Mesendoderm (in vitro differentiated cells): Measurements from ENCODE around the gene AP2A2.

Source experiments
- DNase-seq: peaks from one replicate; pipeline ENCODE4 v3.0.0; 2013
- H2AK5ac ChIP-seq: 2 replicates; pipeline ENCODE4 v1.6.1; 2013; ENCODE audit warnings: low read length, inconsistent platforms
- H2BK120ac ChIP-seq: 2 replicates; pipeline ENCODE4 v1.6.1; 2013; ENCODE audit warnings: low read depth, mild to moderate bottlenecking, low read length, moderate library complexity, mixed read lengths
- H2BK15ac ChIP-seq: replicated peaks from 2 replicates; pipeline ENCODE4 v1.6.1; 2013; ENCODE audit warnings: low read depth, mild to moderate bottlenecking, moderate library complexity
- H2BK5ac ChIP-seq: 2 replicates; pipeline ENCODE4 v1.6.1; 2013; ENCODE audit warnings: low read length, inconsistent platforms
- H3K18ac ChIP-seq: 2 replicates; pipeline ENCODE4 v1.6.1; 2013; ENCODE audit warnings: mild to moderate bottlenecking, low read length, mixed read lengths
- H3K23ac ChIP-seq: one replicate; pipeline ENCODE4 v1.6.1; 2013; ENCODE audit warnings: low read length
- H3K27ac ChIP-seq: 2 replicates; pipeline ENCODE4 v1.5.1; 2013; ENCODE audit warnings: low read depth, mild to moderate bottlenecking, inconsistent platforms, low read length, moderate library complexity
- H3K27me3 ChIP-seq: 2 replicates; pipeline ENCODE4 v1.6.1; 2013; ENCODE audit warnings: low read length, control low read depth, mild to moderate bottlenecking, inconsistent platforms; ENCODE audit not compliant: insufficient read depth, poor library complexity
- H3K36me3 ChIP-seq: 2 replicates; pipeline ENCODE4 v1.6.1; 2013; ENCODE audit warnings: low read length, inconsistent platforms; ENCODE audit not compliant: control insufficient read depth, insufficient read depth
- H3K4ac ChIP-seq: one replicate; pipeline ENCODE4 v1.6.1; 2013; ENCODE audit warnings: low read depth, mild to moderate bottlenecking, low read length, moderate library complexity
- H3K4me1 ChIP-seq: 2 replicates; pipeline ENCODE4 v1.6.1; 2013; ENCODE audit warnings: low read depth, low read length, inconsistent platforms; ENCODE audit not compliant: control insufficient read depth
- H3K4me2 ChIP-seq: 2 replicates; pipeline ENCODE4 v1.6.1; 2013; ENCODE audit warnings: low read length
- H3K4me3 ChIP-seq: 2 replicates; pipeline ENCODE4 v1.5.1; 2013; ENCODE audit warnings: mild to moderate bottlenecking, low read length
- H3K56ac ChIP-seq: one replicate; pipeline ENCODE4 v1.6.1; 2013; ENCODE audit warnings: low read length
- H3K79me1 ChIP-seq: 2 replicates; pipeline ENCODE4 v1.6.1; 2013; ENCODE audit warnings: low read length, inconsistent platforms
- H3K79me2 ChIP-seq: 2 replicates; pipeline ENCODE4 v1.6.1; 2013; ENCODE audit warnings: mild to moderate bottlenecking, low read length; ENCODE audit not compliant: control insufficient read depth, insufficient read depth
- H3K9ac ChIP-seq: 2 replicates; pipeline ENCODE4 v1.6.1; 2013; ENCODE audit warnings: low read length, inconsistent platforms
- H4K5ac ChIP-seq: one replicate; pipeline ENCODE4 v1.6.1; 2013; ENCODE audit warnings: low read length
- H4K8ac ChIP-seq: one replicate; pipeline ENCODE4 v1.6.1; 2013; ENCODE audit warnings: low read depth, mild to moderate bottlenecking, control low read depth, low read length, moderate library complexity
- WGBS: extraction: QIAGEN DNeasy Blood & Tissue Kit; methylation state at CpG from one replicate; pipeline ENCODE4 v1.1.7; 2013; ENCODE audit warnings: low lambda C conversion rate, missing lambda C conversion rate; ENCODE audit not compliant: insufficient coverage; ENCODE audit errors: extremely low coverage; 5-methylcytosine and 5-hydroxymethylcytosine counted together

AP2A2 gene

GRCh38 chr11:953512-953911, 27.8 kb downstream of the AP2A2 start:
- Histone ChIP-seq H3K36me3 (no peaks in the 10 kb centered on the region), H4K8ac (no peak overlapping the region), H3K79me2 (peaks cover 21% of the 10 kb centered on the region), H3K9ac (no peak overlapping the region), H3K18ac (no peak overlapping the region), H4K5ac (no peak overlapping the region), H3K79me1 (peaks cover 19% of the 10 kb centered on the region), H2BK120ac (no peak overlapping the region), H3K56ac (no peak overlapping the region), H2BK15ac (no peak overlapping the region), H3K4me2 (no peak overlapping the region), H2AK5ac (no peak overlapping the region), H3K27ac (no peak overlapping the region), H3K4me3 (no peak overlapping the region), H3K23ac (no peak overlapping the region), H3K4ac (no peak overlapping the region), H2BK5ac (no peak overlapping the region), H3K27me3 (no peaks in the 10 kb centered on the region), H3K4me1 (peaks cover 5% of the 10 kb centered on the region)
- no peak for DNase-seq
- no CpG with 5 or more reads among the region's 13 CpGs for whole genome bisulfite sequencing

GRCh38 chr11:954392-955153, 28.9 kb downstream of the AP2A2 start:
- Histone ChIP-seq H3K79me2 (peaks cover 22% of the 10 kb centered on the region), H3K27ac (no peak overlapping the region), H3K18ac (no peak overlapping the region), H3K9ac (no peak overlapping the region), H3K56ac (no peak overlapping the region), H3K36me3 (no peaks in the 10 kb centered on the region), H3K79me1 (peaks cover 22% of the 10 kb centered on the region), H3K4me1 (peaks cover 5% of the 10 kb centered on the region), H2BK15ac (no peak overlapping the region), H2BK5ac (no peak overlapping the region), H3K4ac (no peak overlapping the region), H3K4me2 (no peak overlapping the region), H3K23ac (no peak overlapping the region), H2AK5ac (no peak overlapping the region), H4K5ac (no peak overlapping the region), H2BK120ac (no peak overlapping the region), H3K27me3 (no peaks in the 10 kb centered on the region), H3K4me3 (no peak overlapping the region), H4K8ac (no peak overlapping the region)
- no peak for DNase-seq
- 100% methylated on average over 3 of the region's 5 CpGs for WGBS

- Histone ChIP-seq H3K4me1 (peaks cover 5% of the 10 kb centered on the region), H3K4me2 (no peak overlapping the region), H2BK120ac (no peak overlapping the region), H2AK5ac (no peak overlapping the region), H4K8ac (no peak overlapping the region), H3K23ac (no peak overlapping the region), H3K18ac (no peak overlapping the region), H3K36me3 (no peaks in the 10 kb centered on the region), H2BK15ac (no peak overlapping the region), H3K4me3 (no peak overlapping the region), H3K79me2 (peaks cover 22% of the 10 kb centered on the region), H4K5ac (no peak overlapping the region), H2BK5ac (no peak overlapping the region), H3K4ac (no peak overlapping the region), H3K56ac (no peak overlapping the region), H3K79me1 (peaks cover 23% of the 10 kb centered on the region), H3K27ac (no peak overlapping the region), H3K27me3 (no peaks in the 10 kb centered on the region), H3K9ac (no peak overlapping the region)
- no peak for DNase-seq
- no CpG with 5 or more reads among the region's 15 CpGs for WGBS
Observed at GRCh38 chr11:955154-956063, 29.7 kb downstream of the AP2A2 start.

- no peak overlapping the region for H3K9ac ChIP-seq
- no peak overlapping the region for H3K4ac ChIP-seq
- peaks cover 22% of the 10 kb centered on the region for H3K79me2 ChIP-seq
- no peak overlapping the region for H3K23ac ChIP-seq
- H3K4me3 ChIP-seq = no peak overlapping the region
- H3K18ac ChIP-seq = no peak overlapping the region
- no peak overlapping the region for H2BK5ac ChIP-seq
- no peak overlapping the region for H2BK120ac ChIP-seq
- H3K27me3 ChIP-seq = no peaks in the 10 kb centered on the region
- H2BK15ac ChIP-seq = no peak overlapping the region
- peaks cover 23% of the 10 kb centered on the region for H3K79me1 ChIP-seq
- WGBS = no CpG with 5 or more reads among the region's 11 CpGs
- H2AK5ac ChIP-seq = no peak overlapping the region
- no peak overlapping the region for H3K4me2 ChIP-seq
- H3K27ac ChIP-seq = no peak overlapping the region
- no peaks in the 10 kb centered on the region for H3K36me3 ChIP-seq
- H4K5ac ChIP-seq = no peak overlapping the region
- H4K8ac ChIP-seq = no peak overlapping the region
- no peak overlapping the region for H3K56ac ChIP-seq
- peaks cover 3% of the 10 kb centered on the region for H3K4me1 ChIP-seq
- DNase-seq = no peak
Observed at GRCh38 chr11:957212-957920, 31.7 kb downstream of the AP2A2 start.

- Histone ChIP-seq H3K79me2 (peaks cover 20% of the 10 kb centered on the region), H3K9ac (no peak overlapping the region), H4K8ac (no peak overlapping the region), H3K56ac (no peak overlapping the region), H2BK120ac (no peak overlapping the region), H3K23ac (no peak overlapping the region), H4K5ac (no peak overlapping the region), H3K4me1 (no peaks in the 10 kb centered on the region), H3K36me3 (no peaks in the 10 kb centered on the region), H2AK5ac (no peak overlapping the region), H3K27me3 (no peaks in the 10 kb centered on the region), H3K4ac (no peak overlapping the region), H2BK5ac (no peak overlapping the region), H3K79me1 (peaks cover 21% of the 10 kb centered on the region), H3K27ac (no peak overlapping the region), H2BK15ac (no peak overlapping the region), H3K18ac (no peak overlapping the region), H3K4me3 (no peak overlapping the region), H3K4me2 (no peak overlapping the region)
- no CpG with 5 or more reads among the region's 7 CpGs for WGBS
- DNase-seq = no peak
Observed at GRCh38 chr11:958101-958500, 32.4 kb downstream of the AP2A2 start.
